A549 (cell line): ENCODE data around the gene LTBP4. TPM values are rescaled to one million over a fixed set of nuclear protein-coding genes. Genes with fewer than 3 reads are reported as not detected.

Source experiments
- ATAC-seq, 2 experiments: fragments of 200-7000 bp in 1 of 2; fragments of >200 bp in 1 of 2; cut with Nextera tagmentation in 1 of 2; cut with Tn5 transposase in 1 of 2; 3 replicates each; pipeline versions ENCODE4 v1.8.0 to v1.9.1; 2018 to 2020; ENCODE audit warnings: mild to moderate bottlenecking in 1 of 2, moderate library complexity in 1 of 2
- CTCF ChIA-PET: fragments of 300-600 bp; sonication (Branson Sonifier 250); formaldehyde crosslinking; extraction: SDS; loops from one replicate; lab custom pipeline; 2021; ENCODE audit warnings: antibody characterized with exemption, inconsistent platforms; lab: Yijun Ruan, JAX
- POLR2A ChIA-PET: fragments of 350-600 bp; formaldehyde crosslinking; extraction: SDS; loops from one replicate; lab custom pipeline; 2021; ENCODE audit warnings: antibody characterized with exemption, inconsistent platforms; lab: Yijun Ruan, JAX
- DNase-seq, 2 experiments: peaks; one replicate each; pipeline versions ENCODE4 v3.0.0 to v3.0.0-alpha.2; 2011 to 2016; ENCODE audit warnings: low read depth in 1 of 2, low spot score in 1 of 2
- FAIRE-seq: peaks from 2 replicates; lab custom pipeline; 2011; peaks lifted over from hg19 to GRCh38; lab: Jason Lieb, UNC
- H3K27ac ChIP-seq, 2 experiments: fragments of >200 bp; sonication (Bioruptor Twin); formaldehyde crosslinking; 3 replicates each; pipeline ENCODE4 v1.5.1; 2016 to 2017
- H3K4me1 ChIP-seq: fragments of >200 bp; sonication (Bioruptor Twin); formaldehyde crosslinking; 3 replicates; pipeline ENCODE4 v1.6.1; 2016
- H3K4me2 ChIP-seq: fragments of >200 bp; sonication (Bioruptor Twin); formaldehyde crosslinking; 3 replicates; pipeline ENCODE4 v1.6.1; 2016
- H3K4me3 ChIP-seq: fragments of >200 bp; sonication (Bioruptor Twin); formaldehyde crosslinking; 3 replicates; pipeline ENCODE4 v1.5.1; 2016
- H3K9me3 ChIP-seq: fragments of >200 bp; sonication (Bioruptor Twin); formaldehyde crosslinking; 3 replicates; pipeline ENCODE4 v1.6.1; 2016
- ATOH8 ChIP-seq: fragments of 250-450 bp; sonication (Bioruptor Pico); IDR thresholded peaks from 2 replicates; pipeline ENCODE4 v1.5.0; 2020; ENCODE audit warnings: low read depth, mild to moderate bottlenecking, moderate library complexity
- BCL3 ChIP-seq: fragments of >200 bp; sonication (Bioruptor Twin); formaldehyde crosslinking; IDR thresholded peaks from 3 replicates; pipeline ENCODE4 v1.6.1; 2016
- CHD2 ChIP-seq: fragments of 150-350 bp; IDR thresholded peaks from 2 replicates; pipeline ENCODE4 v1.6.1; 2014; ENCODE audit warnings: low read length; ENCODE audit not compliant: partially characterized antibody
- CHD4 ChIP-seq: fragments of 200-600 bp; sonication (generic); IDR thresholded peaks from 2 replicates; pipeline ENCODE4 v1.6.1; 2016; ENCODE audit warnings: antibody characterized with exemption, mild to moderate bottlenecking, borderline replicate concordance
- EHMT2 ChIP-seq: fragments of 200-600 bp; sonication (generic); IDR thresholded peaks from 2 replicates; pipeline ENCODE4 v1.6.1; 2016; ENCODE audit warnings: antibody characterized with exemption, low read depth, mild to moderate bottlenecking, moderate library complexity
- EP300 ChIP-seq, 2 experiments: fragments of >200 bp; sonication (Bioruptor Twin); formaldehyde crosslinking; IDR thresholded peaks; 2 replicates in 1 of 2; 3 replicates in 1 of 2; pipeline ENCODE4 v1.6.1; 2016 to 2017
- FOSB ChIP-seq: fragments of 250-450 bp; sonication (Bioruptor Pico); IDR thresholded peaks from 2 replicates; pipeline ENCODE4 v1.5.0; 2020; ENCODE audit warnings: mild to moderate bottlenecking, moderate library complexity
- FOXS1 ChIP-seq: fragments of 250-450 bp; sonication (Bioruptor Pico); IDR thresholded peaks from 2 replicates; pipeline ENCODE4 v1.5.0; 2020; ENCODE audit warnings: mild to moderate bottlenecking, moderate library complexity
- GATA3 ChIP-seq: IDR thresholded peaks from 2 replicates; pipeline ENCODE4 v1.6.1; 2012; ENCODE audit warnings: borderline replicate concordance
- HDAC2 ChIP-seq: fragments of 200-600 bp; sonication (generic); IDR thresholded peaks from 2 replicates; pipeline ENCODE4 v1.6.1; 2016
- HEYL ChIP-seq: fragments of 250-450 bp; sonication (Bioruptor Pico); IDR thresholded peaks from 2 replicates; pipeline ENCODE4 v1.8.0; 2021; ENCODE audit warnings: mild to moderate bottlenecking, moderate library complexity
- JUNB ChIP-seq: fragments of >200 bp; sonication (Bioruptor Twin); formaldehyde crosslinking; IDR thresholded peaks from 2 replicates; pipeline ENCODE4 v1.6.1; 2016
- KDM1A ChIP-seq: fragments of 200-600 bp; sonication (generic); IDR thresholded peaks from 2 replicates; pipeline ENCODE4 v1.6.1; 2016; ENCODE audit warnings: low read depth, mild to moderate bottlenecking
- MAFK ChIP-seq: fragments of 450-650 bp; IDR thresholded peaks from 2 replicates; pipeline ENCODE4 v1.6.1; 2014; ENCODE audit not compliant: partially characterized antibody
- MAZ ChIP-seq: fragments of 150-350 bp; IDR thresholded peaks from 2 replicates; pipeline ENCODE4 v1.6.1; 2014; ENCODE audit warnings: antibody characterized with exemption, low read depth, low read length, borderline replicate concordance
- MYC ChIP-seq: IDR thresholded peaks from 2 replicates; pipeline ENCODE4 v1.6.1; 2012; ENCODE audit warnings: mild to moderate bottlenecking, inconsistent platforms, low read length, improper control_type of control experiment, borderline replicate concordance
- NPAS2 ChIP-seq: fragments of 250-450 bp; sonication (Bioruptor Pico); IDR thresholded peaks from 2 replicates; pipeline ENCODE4 v1.8.0; 2022; ENCODE audit warnings: mild to moderate bottlenecking, moderate library complexity, borderline replicate concordance
- NR3C1 ChIP-seq: fragments of >200 bp; sonication (Bioruptor Twin); formaldehyde crosslinking; IDR thresholded peaks from 3 replicates; pipeline ENCODE4 v1.6.1; 2017
- PHF8 ChIP-seq: fragments of 200-600 bp; sonication (generic); IDR thresholded peaks from 2 replicates; pipeline ENCODE4 v1.6.1; 2016; ENCODE audit warnings: low read depth, mild to moderate bottlenecking, antibody characterized with exemption, moderate library complexity, borderline replicate concordance
- POLR2AphosphoS2 ChIP-seq: conservative IDR thresholded peaks from 2 replicates; pipeline ENCODE4 v1.6.1; 2012; ENCODE audit warnings: low read length, improper control_type of control experiment, inconsistent platforms
- RAD21 ChIP-seq, 2 experiments: fragments of >200 bp in 1 of 2; sonication (Bioruptor Twin) in 1 of 2; formaldehyde crosslinking in 1 of 2; IDR thresholded peaks in 1 of 2; conservative IDR thresholded peaks in 1 of 2; 2 replicates in 1 of 2; 3 replicates in 1 of 2; pipeline ENCODE4 v1.6.1; 2012 to 2018; ENCODE audit warnings: inconsistent platforms in 1 of 2
- RARB ChIP-seq: fragments of 250-450 bp; sonication (Bioruptor Pico); IDR thresholded peaks from 2 replicates; pipeline ENCODE4 v1.8.0; 2021; ENCODE audit warnings: mild to moderate bottlenecking, moderate library complexity
- RFX5 ChIP-seq: fragments of 450-650 bp; IDR thresholded peaks from 2 replicates; pipeline ENCODE4 v1.7.1; 2014; ENCODE audit warnings: antibody characterized with exemption, mild to moderate bottlenecking, moderate library complexity
- SMC3 ChIP-seq: fragments of >200 bp; sonication (Bioruptor Twin); formaldehyde crosslinking; IDR thresholded peaks from 3 replicates; pipeline ENCODE4 v1.6.1; 2018; ENCODE audit warnings: inconsistent platforms
- TP53 ChIP-seq: fragments of 250-450 bp; sonication (Bioruptor Pico); IDR thresholded peaks from 2 replicates; pipeline ENCODE4 v1.5.0; 2021; ENCODE audit warnings: mild to moderate bottlenecking, moderate library complexity
- ZNF302 ChIP-seq: fragments of 250-450 bp; sonication (Bioruptor Pico); IDR thresholded peaks from 2 replicates; pipeline ENCODE4 v1.9.0; 2021; ENCODE audit warnings: inconsistent platforms, mild to moderate bottlenecking, moderate library complexity
- WGBS: methylation state at CpG from one replicate; pipeline ENCODE4 v1.1.6; 2017; ENCODE audit errors: missing lambda C conversion rate; 5-methylcytosine and 5-hydroxymethylcytosine counted together
- polyA plus RNA-seq, 4 experiments: library from polyadenylated mRNA; depleted of rRNA in 3 of 4; stranded (reverse); fragments of >200 nt; fragmentation: RNase III in 1 of 4; extraction: RNeasy Plus Mini Kit Qiagen cat#74134 plus additional on column Dnase treatment in 1 of 4; gene quantifications; 2 replicates in 3 of 4; 3 replicates in 1 of 4; pipeline ENCODE4 v1.2.3, GENCODE V29; 2011 to 2017
- TF ChIP-seq, protein P1 (sequence below): fragments of 250-450 bp; sonication (Bioruptor Pico); IDR thresholded peaks from 2 replicates; pipeline ENCODE4 v1.5.0; 2021; ENCODE audit warnings: mild to moderate bottlenecking, moderate library complexity, borderline replicate concordance
- TF ChIP-seq, protein P2 (sequence below): fragments of 200-600 bp; sonication (generic); IDR thresholded peaks from 2 replicates; pipeline ENCODE4 v1.6.1; 2016; ENCODE audit warnings: antibody characterized with exemption, mild to moderate bottlenecking, moderate library complexity

LTBP4 gene
- polyA plus RNA-seq, 2 of the 4 experiments (the other 2 are of a cell fraction), result 23.1 to 43.2 TPM

DNA sequence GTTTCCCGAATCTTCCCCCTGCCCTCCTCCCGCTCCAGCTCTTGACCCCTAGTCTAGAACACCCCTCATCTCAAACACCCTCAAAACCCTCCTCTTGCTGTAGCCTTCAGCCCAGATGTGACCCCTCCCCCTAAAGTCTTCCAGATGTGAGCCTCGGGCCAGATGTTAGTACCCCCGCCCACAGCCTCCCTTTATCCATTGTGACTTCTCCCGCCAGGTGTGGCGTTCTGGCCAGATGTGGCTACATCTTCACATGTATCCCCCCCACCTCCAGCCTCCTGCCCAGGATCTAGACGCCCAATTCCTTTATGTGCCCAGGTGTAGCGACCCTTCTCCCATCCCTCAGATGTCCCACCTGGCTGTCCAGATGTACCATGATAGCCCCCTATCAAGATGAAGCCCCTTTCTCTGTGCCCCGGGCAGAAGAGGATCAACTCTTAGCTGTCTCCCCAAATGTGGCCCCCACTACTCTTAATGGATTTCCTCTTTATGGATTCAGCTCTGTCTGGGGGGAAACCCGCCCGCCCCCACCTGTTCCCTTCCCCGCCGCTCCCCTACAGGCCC is 517 bp upstream of the LTBP4 start:
- ATAC-seq (no peak), FAIRE-seq (no peak), DNase-seq (no peak)
- POLR2A ChIA-PET, result no interaction called here
- no peak overlapping the region for H3K4me2 ChIP-seq
- TF ChIP-seq FOSB (CRISPR knock-in tag) (no peak), RFX5 (no peak), EHMT2 (no peak), RARB (no peak), MAFK (no peak), NR3C1 (no peak), CHD2 (no peak), NPAS2 (CRISPR knock-in tag) (no peak), GATA3 (no peak), ATOH8 (CRISPR knock-in tag) (no peak), KDM1A (no peak), HDAC2 (no peak)
- TF ChIP-seq, protein P1, sequence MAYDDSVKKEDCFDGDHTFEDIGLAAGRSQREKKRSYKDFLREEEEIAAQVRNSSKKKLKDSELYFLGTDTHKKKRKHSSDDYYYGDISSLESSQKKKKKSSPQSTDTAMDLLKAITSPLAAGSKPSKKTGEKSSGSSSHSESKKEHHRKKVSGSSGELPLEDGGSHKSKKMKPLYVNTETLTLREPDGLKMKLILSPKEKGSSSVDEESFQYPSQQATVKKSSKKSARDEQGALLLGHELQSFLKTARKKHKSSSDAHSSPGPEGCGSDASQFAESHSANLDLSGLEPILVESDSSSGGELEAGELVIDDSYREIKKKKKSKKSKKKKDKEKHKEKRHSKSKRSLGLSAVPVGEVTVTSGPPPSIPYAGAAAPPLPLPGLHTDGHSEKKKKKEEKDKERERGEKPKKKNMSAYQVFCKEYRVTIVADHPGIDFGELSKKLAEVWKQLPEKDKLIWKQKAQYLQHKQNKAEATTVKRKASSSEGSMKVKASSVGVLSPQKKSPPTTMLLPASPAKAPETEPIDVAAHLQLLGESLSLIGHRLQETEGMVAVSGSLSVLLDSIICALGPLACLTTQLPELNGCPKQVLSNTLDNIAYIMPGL (CRISPR knock-in tag), result no peak
- H3K9me3 ChIP-seq, result no peaks in the 10 kb centered on the region
- CTCF ChIA-PET, result interaction anchor here (0.8 to 35.2 kb wide), 12 partner anchors 14 to 461 kb away, joined by 3 to 2247 read pairs (median 6); partner anchors contain the start of genes BLVRB and SPTBN4
- H3K4me3 ChIP-seq, result no peak overlapping the region
- 94% methylated on average over 13 of the region's 13 CpGs for WGBS
- H3K4me1 ChIP-seq, result peaks cover 52% of the 10 kb centered on the region
- no peak overlapping the region for H3K27ac ChIP-seq

DNA sequence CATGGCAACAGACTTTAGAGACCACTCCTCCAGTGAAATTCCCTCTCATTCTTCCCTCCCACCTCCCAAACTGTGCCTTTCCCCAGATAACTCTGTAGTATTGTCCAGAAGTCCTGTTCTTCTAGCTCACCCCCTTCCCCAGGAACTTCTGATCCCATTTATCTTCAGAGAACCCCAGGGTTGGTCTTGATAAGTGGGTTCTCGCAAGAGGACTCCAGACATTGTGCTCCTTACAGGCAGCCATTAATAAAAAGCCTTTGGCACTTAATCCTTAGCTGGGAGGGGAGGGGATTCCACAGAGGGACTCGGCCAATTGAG is 1.9 kb downstream of the LTBP4 start:
- H3K4me3 ChIP-seq, result peak overlapping the region; percentile 36
- TF ChIP-seq NPAS2 (CRISPR knock-in tag) (no peak), HEYL (CRISPR knock-in tag) (no peak), POLR2AphosphoS2 (no peak), EP300 (IDR thresholded peaks at IDR 0.05) (no peak), JUNB (no peak), GATA3 (no peak), BCL3 (no peak), RAD21 (conservative IDR thresholded peaks at IDR 0.05 in 1 of 2, IDR thresholded peaks at IDR 0.05 in 1 of 2) (no peak), NR3C1 (no peak), TP53 (no peak), MYC (no peak), SMC3 (no peak), FOXS1 (CRISPR knock-in tag) (no peak), CHD4 (no peak), ZNF302 (CRISPR knock-in tag) (no peak), MAZ (no peak), CHD2 (no peak), PHF8 (no peak)
- TF ChIP-seq, protein P2, sequence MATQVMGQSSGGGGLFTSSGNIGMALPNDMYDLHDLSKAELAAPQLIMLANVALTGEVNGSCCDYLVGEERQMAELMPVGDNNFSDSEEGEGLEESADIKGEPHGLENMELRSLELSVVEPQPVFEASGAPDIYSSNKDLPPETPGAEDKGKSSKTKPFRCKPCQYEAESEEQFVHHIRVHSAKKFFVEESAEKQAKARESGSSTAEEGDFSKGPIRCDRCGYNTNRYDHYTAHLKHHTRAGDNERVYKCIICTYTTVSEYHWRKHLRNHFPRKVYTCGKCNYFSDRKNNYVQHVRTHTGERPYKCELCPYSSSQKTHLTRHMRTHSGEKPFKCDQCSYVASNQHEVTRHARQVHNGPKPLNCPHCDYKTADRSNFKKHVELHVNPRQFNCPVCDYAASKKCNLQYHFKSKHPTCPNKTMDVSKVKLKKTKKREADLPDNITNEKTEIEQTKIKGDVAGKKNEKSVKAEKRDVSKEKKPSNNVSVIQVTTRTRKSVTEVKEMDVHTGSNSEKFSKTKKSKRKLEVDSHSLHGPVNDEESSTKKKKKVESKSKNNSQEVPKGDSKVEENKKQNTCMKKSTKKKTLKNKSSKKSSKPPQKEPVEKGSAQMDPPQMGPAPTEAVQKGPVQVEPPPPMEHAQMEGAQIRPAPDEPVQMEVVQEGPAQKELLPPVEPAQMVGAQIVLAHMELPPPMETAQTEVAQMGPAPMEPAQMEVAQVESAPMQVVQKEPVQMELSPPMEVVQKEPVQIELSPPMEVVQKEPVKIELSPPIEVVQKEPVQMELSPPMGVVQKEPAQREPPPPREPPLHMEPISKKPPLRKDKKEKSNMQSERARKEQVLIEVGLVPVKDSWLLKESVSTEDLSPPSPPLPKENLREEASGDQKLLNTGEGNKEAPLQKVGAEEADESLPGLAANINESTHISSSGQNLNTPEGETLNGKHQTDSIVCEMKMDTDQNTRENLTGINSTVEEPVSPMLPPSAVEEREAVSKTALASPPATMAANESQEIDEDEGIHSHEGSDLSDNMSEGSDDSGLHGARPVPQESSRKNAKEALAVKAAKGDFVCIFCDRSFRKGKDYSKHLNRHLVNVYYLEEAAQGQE, result no peak
- TF ChIP-seq, all 56 proteins: peak for 0
- CTCF ChIA-PET, result interaction anchor here (0.8 to 35.2 kb wide), 31 partner anchors 8 to 463 kb away, joined by 3 to 2247 read pairs (median 7); partner anchors contain the start of genes BLVRB, SERTAD1 and SPTBN4
- H3K4me2 ChIP-seq, result peak overlapping the region; percentile 92
- no peak for FAIRE-seq
- POLR2A ChIA-PET, result interaction anchor here (0.8 to 2.8 kb wide), 6 partner anchors 8 to 177 kb away, joined by 3 to 35 read pairs (median 14); partner anchors contain the start of genes BLVRB and SERTAD1
- ATAC-seq, result no peak
- DNase-seq, result no peak
- no peaks in the 10 kb centered on the region for H3K9me3 ChIP-seq
- WGBS, result 59% methylated on average over 2 of the region's 2 CpGs
- H3K4me1 ChIP-seq, result peaks cover 61% of the 10 kb centered on the region
- H3K27ac ChIP-seq, result peak overlapping the region; percentile 55 to 85
